Body of pancreas (tissue), 4 donors: ENCODE data around the gene PIGU.
"Not testable (repeated sequence)": the region's sequence is repeated elsewhere in the genome, so short reads cannot be mapped to it uniquely, and the experiment has no call there.

Source experiments
- CTCF ChIP-seq, 7 experiments: fragments of 450-650 bp in 4 of 7; fragments of 200-600 bp in 3 of 7; sonication (generic) in 3 of 7; IDR thresholded peaks; one replicate each; pipeline ENCODE4 v1.5.1; 2016 to 2019; ENCODE audit warnings: antibody characterized with exemption in 7 of 7
- POLR2A ChIP-seq, 3 donors: fragments of 450-650 bp; IDR thresholded peaks; one replicate each; pipeline ENCODE4 v1.6.1; 2016; ENCODE audit warnings: antibody characterized with exemption in 3 of 3, mild to moderate bottlenecking in 2 of 3

- not testable (repeated sequence) for TF ChIP-seq CTCF, POLR2A (IDR thresholded peaks at IDR 0.05)
Measured at GRCh38 chr20:34719242-34720017, 42.5 kb upstream of the PIGU start.
